AG09309 (cell line): Measurements from ENCODE around the gene ULK1.

ENCODE experiments used
- DNase-seq: peaks from one replicate; pipeline ENCODE4 v3.0.0-alpha.2; 2010; ENCODE audit warnings: low read depth
- H3K4me3 ChIP-seq: 2 replicates; pipeline ENCODE4 v1.5.1; 2011; ENCODE audit warnings: mild to moderate bottlenecking, low read depth, low read length, moderate library complexity; ENCODE audit not compliant: control insufficient read depth
- CTCF ChIP-seq: IDR thresholded peaks from 2 replicates; pipeline ENCODE4 v1.5.1; 2011; ENCODE audit warnings: mild to moderate bottlenecking, low read depth, low read length, inconsistent platforms; ENCODE audit not compliant: insufficient read depth, control insufficient read depth; ENCODE audit errors: missing control alignments

ULK1 gene

GRCh38 chr12:131930510-131930909 is 36.1 kb downstream of the ULK1 start:
- TF ChIP-seq CTCF, result no peak
- DNase-seq, result no peak
- peak overlapping the region; percentile 94 for H3K4me3 ChIP-seq

GRCh38 chr12:131933387-131933786 is 39.0 kb downstream of the ULK1 start:
- DNase-seq, result no peak
- no peak overlapping the region for H3K4me3 ChIP-seq
- TF ChIP-seq CTCF, result no peak

GRCh38 chr12:131934535-131934934 is 40.1 kb downstream of the ULK1 start:
- no peak for DNase-seq
- H3K4me3 ChIP-seq, result no peak overlapping the region
- no peak for TF ChIP-seq CTCF

GRCh38 chr12:131938082-131938481 is 43.7 kb downstream of the ULK1 start:
- no peak for TF ChIP-seq CTCF
- H3K4me3 ChIP-seq, result no peak overlapping the region
- no peak for DNase-seq

- no peak overlapping the region for H3K4me3 ChIP-seq
- no peak for DNase-seq
- no peak for TF ChIP-seq CTCF
These were observed 44.6 kb downstream of the ULK1 start for GRCh38 chr12:131939007-131939406.

GRCh38 chr12:131940141-131940547 is 45.7 kb downstream of the ULK1 start:
- TF ChIP-seq CTCF, result no peak
- DNase-seq, result no peak
- H3K4me3 ChIP-seq, result no peak overlapping the region
